Measurements from ENCODE around the gene SNX11.

Gene SNX11

GRCh38 chr17:48123776-48124388 is 16.3 kb downstream of the SNX11 start:
- no peak for DNase-seq (ENCODE audit: low read depth)
- H3K4me3 ChIP-seq (ENCODE audit: low read depth, low read length) = no peak overlapping the region
- TF ChIP-seq CTCF (IDR thresholded peaks at IDR 0.05; ENCODE audit: insufficient read depth, low read depth, low read length, missing control alignments) = no peak

GRCh38 chr17:48125829-48126531 is 18.4 kb downstream of the SNX11 start:
- no peak for TF ChIP-seq CTCF (IDR thresholded peaks at IDR 0.05; ENCODE audit: insufficient read depth, low read depth, low read length, missing control alignments)
- H3K4me3 ChIP-seq (ENCODE audit: low read depth, low read length) = no peak overlapping the region
- no peak for DNase-seq (ENCODE audit: low read depth)

GRCh38 chr17:48126532-48126850 is 18.9 kb downstream of the SNX11 start:
- no peak overlapping the region for H3K4me3 ChIP-seq (ENCODE audit: low read depth, low read length)
- DNase-seq (ENCODE audit: low read depth) = no peak
- no peak for TF ChIP-seq CTCF (IDR thresholded peaks at IDR 0.05; ENCODE audit: insufficient read depth, low read depth, low read length, missing control alignments)

GRCh38 chr17:48127371-48128051 is 19.9 kb downstream of the SNX11 start:
- no peak for TF ChIP-seq CTCF (IDR thresholded peaks at IDR 0.05; ENCODE audit: insufficient read depth, low read depth, low read length, missing control alignments)
- no peak for DNase-seq (ENCODE audit: low read depth)
- H3K4me3 ChIP-seq (ENCODE audit: low read depth, low read length) = no peak overlapping the region

- no peak for TF ChIP-seq CTCF (IDR thresholded peaks at IDR 0.05; ENCODE audit: insufficient read depth, low read depth, low read length, missing control alignments)
- DNase-seq (ENCODE audit: low read depth) = no peak
- no peak overlapping the region for H3K4me3 ChIP-seq (ENCODE audit: low read depth, low read length)
Measured at GRCh38 chr17:48128400-48128799, 20.8 kb downstream of the SNX11 start.

GRCh38 chr17:48129981-48130380 is 22.4 kb downstream of the SNX11 start:
- no peak for TF ChIP-seq CTCF (IDR thresholded peaks at IDR 0.05; ENCODE audit: insufficient read depth, low read depth, low read length, missing control alignments)
- DNase-seq (ENCODE audit: low read depth) = no peak
- H3K4me3 ChIP-seq (ENCODE audit: low read depth, low read length) = no peak overlapping the region

Data from GM12865 (cell line).